Esophagus (tissue), 2 donors: ENCODE results near the gene RSBN1. TPM values are rescaled to one million over a fixed set of nuclear protein-coding genes. Genes with fewer than 3 reads are reported as not detected.
"Not testable (repeated sequence)": the region's sequence is repeated elsewhere in the genome, so short reads cannot be mapped to it uniquely, and the experiment has no call there.

Experiments used
- H3K27ac ChIP-seq, 2 donors: one replicate each; pipeline ENCODE4 v1.5.1; 2013; ENCODE audit warnings: low read depth in 2 of 2, mild to moderate bottlenecking in 2 of 2, inconsistent platforms in 1 of 2, low read length in 1 of 2, moderate library complexity in 1 of 2
- H3K27me3 ChIP-seq, 2 donors: one replicate each; pipeline ENCODE4 v1.6.1; 2013; ENCODE audit warnings: low read length in 2 of 2, control low read depth in 1 of 2, mild to moderate bottlenecking in 1 of 2; ENCODE audit not compliant: insufficient read depth in 2 of 2, control insufficient read depth in 1 of 2
- H3K36me3 ChIP-seq, 2 donors: one replicate each; pipeline ENCODE4 v1.6.1; 2013; ENCODE audit warnings: low read length in 1 of 2; ENCODE audit not compliant: control insufficient read depth in 2 of 2, insufficient read depth in 2 of 2
- H3K4me1 ChIP-seq, 2 donors: one replicate each; pipeline ENCODE4 v1.6.1; 2013; ENCODE audit warnings: low read length in 1 of 2; ENCODE audit not compliant: control insufficient read depth in 2 of 2, insufficient read depth in 2 of 2
- H3K4me3 ChIP-seq, 2 donors: one replicate each; pipeline ENCODE4 v1.5.1; 2013; ENCODE audit warnings: low read length in 2 of 2, mild to moderate bottlenecking in 2 of 2, low read depth in 1 of 2, moderate library complexity in 1 of 2
- H3K9me3 ChIP-seq, 2 donors: one replicate each; pipeline ENCODE4 v1.6.1; 2013; ENCODE audit warnings: mild to moderate bottlenecking in 2 of 2, low read depth in 1 of 2, low read length in 1 of 2, moderate library complexity in 1 of 2; ENCODE audit not compliant: control insufficient read depth in 2 of 2, insufficient read depth in 1 of 2
- WGBS, 2 donors: extraction: QIAGEN DNeasy Blood & Tissue Kit; methylation state at CpG; one replicate each; pipeline ENCODE4 v1.1.7; 2013; 5-methylcytosine and 5-hydroxymethylcytosine counted together
- polyA plus RNA-seq, 2 donors: library from polyadenylated mRNA; stranded (reverse); fragments of 200-250 nt; gene quantifications; one replicate each; pipeline ENCODE4 v1.2.3, GENCODE V29; 2013
- donor health status: healthy with polysubstance abuse.
- donor health status: Bipolar disorder and iron deficiency.

Gene RSBN1
- polyA plus RNA-seq, 2 donors, result 2.9 to 3.5 TPM

- not testable (repeated sequence) for H3K4me3 ChIP-seq, H3K4me1 ChIP-seq, H3K27me3 ChIP-seq, H3K9me3 ChIP-seq, H3K27ac ChIP-seq, H3K36me3 ChIP-seq
- WGBS, 2 donors, result 91% methylated on average over 6 of the region's 6 CpGs
These were observed 58.9 kb downstream of the RSBN1 start for GRCh38 chr1:113753333-113753732.

GRCh38 chr1:113751516-113751915 lies 60.8 kb downstream of the RSBN1 start:
- Histone ChIP-seq H3K27ac (no peak overlapping the region), H3K36me3 (no peaks in the 10 kb centered on the region), H3K9me3 (no peaks in the 10 kb centered on the region), H3K4me3 (no peak overlapping the region), H3K4me1 (no peaks in the 10 kb centered on the region), H3K27me3 (no peaks in the 10 kb centered on the region)
- WGBS, 2 donors, result 91% methylated on average over 1 of the region's 1 CpG

- H3K4me3 ChIP-seq, result no peak overlapping the region
- no peaks in the 10 kb centered on the region for H3K4me1 ChIP-seq
- no peak overlapping the region for H3K27ac ChIP-seq
- no peaks in the 10 kb centered on the region for H3K36me3 ChIP-seq
- H3K9me3 ChIP-seq, result no peaks in the 10 kb centered on the region
- H3K27me3 ChIP-seq, result no peaks in the 10 kb centered on the region
These were observed 61.2 kb downstream of the RSBN1 start for GRCh38 chr1:113751114-113751513.

- H3K9me3 ChIP-seq, result no peaks in the 10 kb centered on the region
- WGBS, 2 donors, result 78 to 84% methylated on average over 3 of the region's 3 CpGs
- no peaks in the 10 kb centered on the region for H3K4me1 ChIP-seq
- H3K27me3 ChIP-seq, result no peaks in the 10 kb centered on the region
- H3K36me3 ChIP-seq, result no peaks in the 10 kb centered on the region
- no peak overlapping the region for H3K4me3 ChIP-seq
- no peak overlapping the region for H3K27ac ChIP-seq
These were observed 62.9 kb downstream of the RSBN1 start for GRCh38 chr1:113749402-113749801.

- H3K27ac ChIP-seq, result no peak overlapping the region
- no peaks in the 10 kb centered on the region for H3K27me3 ChIP-seq
- no peaks in the 10 kb centered on the region for H3K4me1 ChIP-seq
- no peaks in the 10 kb centered on the region for H3K9me3 ChIP-seq
- no peak overlapping the region for H3K4me3 ChIP-seq
- H3K36me3 ChIP-seq, result no peaks in the 10 kb centered on the region
- WGBS, 2 donors, result 93 to 97% methylated on average over 1 of the region's 1 CpG
These were observed 64.9 kb downstream of the RSBN1 start for GRCh38 chr1:113747376-113747775.

- H3K27me3 ChIP-seq, result no peaks in the 10 kb centered on the region
- no peak overlapping the region for H3K4me3 ChIP-seq
- WGBS, 2 donors, result 79 to 91% methylated on average over 3 of the region's 3 CpGs
- no peaks in the 10 kb centered on the region for H3K36me3 ChIP-seq
- no peak overlapping the region for H3K27ac ChIP-seq
- H3K4me1 ChIP-seq, result no peaks in the 10 kb centered on the region
- no peaks in the 10 kb centered on the region for H3K9me3 ChIP-seq
These were observed 66.9 kb downstream of the RSBN1 start for GRCh38 chr1:113745425-113745824.

- 90 to 92% methylated on average over 1 of the region's 1 CpG for WGBS, 2 donors
- no peaks in the 10 kb centered on the region for H3K27me3 ChIP-seq
- no peaks in the 10 kb centered on the region for H3K9me3 ChIP-seq
- no peak overlapping the region for H3K4me3 ChIP-seq
- no peaks in the 10 kb centered on the region for H3K4me1 ChIP-seq
- H3K36me3 ChIP-seq, result no peaks in the 10 kb centered on the region
- no peak overlapping the region for H3K27ac ChIP-seq
These were observed 68.2 kb downstream of the RSBN1 start for GRCh38 chr1:113744114-113744513.

- Histone ChIP-seq H3K4me1 (no peaks in the 10 kb centered on the region), H3K36me3 (no peaks in the 10 kb centered on the region), H3K27me3 (no peaks in the 10 kb centered on the region), H3K27ac (no peak overlapping the region), H3K4me3 (no peak overlapping the region), H3K9me3 (no peaks in the 10 kb centered on the region)
- WGBS, 2 donors, result 97 to 98% methylated on average over 5 of the region's 5 CpGs
These were observed 69.8 kb downstream of the RSBN1 start for GRCh38 chr1:113742515-113742914.

- WGBS, 2 donors, result 95 to 99% methylated on average over 2 of the region's 2 CpGs
- Histone ChIP-seq H3K27ac (no peak overlapping the region), H3K36me3 (no peaks in the 10 kb centered on the region), H3K9me3 (no peaks in the 10 kb centered on the region), H3K27me3 (no peaks in the 10 kb centered on the region), H3K4me3 (no peak overlapping the region), H3K4me1 (no peaks in the 10 kb centered on the region)
These were observed 77.8 kb downstream of the RSBN1 start for GRCh38 chr1:113734357-113735055.

GRCh38 chr1:113732802-113733201 lies 79.5 kb downstream of the RSBN1 start:
- no peaks in the 10 kb centered on the region for H3K4me1 ChIP-seq
- no peak overlapping the region for H3K27ac ChIP-seq
- 85 to 92% methylated on average over 5 of the region's 5 CpGs for WGBS, 2 donors
- no peaks in the 10 kb centered on the region for H3K9me3 ChIP-seq
- no peaks in the 10 kb centered on the region for H3K27me3 ChIP-seq
- H3K4me3 ChIP-seq, result no peak overlapping the region
- H3K36me3 ChIP-seq, result no peaks in the 10 kb centered on the region
